ENCODE results near the gene ASB13.

- no peak for TF ChIP-seq TCF7 (IDR thresholded peaks at IDR 0.05; ENCODE audit: borderline replicate concordance)
- no peak for TF ChIP-seq SUZ12 (IDR thresholded peaks at IDR 0.05; ENCODE audit: unreplicated experiment)
- no peak for TF ChIP-seq CTCF (IDR thresholded peaks at IDR 0.05 in 2 of 3, conservative IDR thresholded peaks at IDR 0.05 in 1 of 3; ENCODE audit: control insufficient read depth in 2 of 3, extremely low read depth in 1 of 3, insufficient read depth in 1 of 3, low read depth in 3 of 3, low read length in 3 of 3)
- no peak for TF ChIP-seq PBX3 (IDR thresholded peaks at IDR 0.05; ENCODE audit: insufficient replicate concordance, low read depth, low read length)
Observed at GRCh38 chr10:5683065-5683464, 16.7 kb upstream of the ASB13 start.
